SHP77 treated with DMSO at 0.1 percent for 48 hours (cell line): ENCODE data around the gene COL9A3.

Experiments
- DNase-seq: peaks from one replicate; lab custom pipeline; 2025; lab: John Stamatoyannopoulos, UW

Gene COL9A3

GRCh38 chr20:62796699-62797491 is 20.0 kb upstream of the COL9A3 start:
- no peak for DNase-seq

GRCh38 chr20:62797671-62798532 is 18.9 kb upstream of the COL9A3 start:
- DNase-seq = no peak

- no peak for DNase-seq
Measured at GRCh38 chr20:62799036-62799435, 17.8 kb upstream of the COL9A3 start.

- DNase-seq = no peak
Measured at GRCh38 chr20:62799459-62799858, 17.4 kb upstream of the COL9A3 start.

GRCh38 chr20:62799873-62800272 is 17.0 kb upstream of the COL9A3 start:
- DNase-seq = no peak

GRCh38 chr20:62800314-62801259 is 16.3 kb upstream of the COL9A3 start:
- no peak for DNase-seq

- no peak for DNase-seq
Measured at GRCh38 chr20:62801284-62802010, 15.4 kb upstream of the COL9A3 start.

GRCh38 chr20:62802026-62802712 is 14.7 kb upstream of the COL9A3 start:
- DNase-seq = no peak

GRCh38 chr20:62804021-62804626 is 12.7 kb upstream of the COL9A3 start:
- DNase-seq = no peak

- DNase-seq = no peak
Measured at GRCh38 chr20:62804627-62805154, 12.2 kb upstream of the COL9A3 start, which contains the start of gene OGFR. OGFR (plus strand) TSS chr20:62804835; CDS start chr20:62804860, 25 bp downstream.

- DNase-seq = no peak
Measured at GRCh38 chr20:62805155-62805710, 11.6 kb upstream of the COL9A3 start.

GRCh38 chr20:62805711-62806382 is 11.0 kb upstream of the COL9A3 start:
- no peak for DNase-seq

GRCh38 chr20:62806383-62807050 is 10.3 kb upstream of the COL9A3 start:
- DNase-seq = no peak

- no peak for DNase-seq
Measured at GRCh38 chr20:62807444-62808210, 9.2 kb upstream of the COL9A3 start.

- DNase-seq = peak; percentile 27
Measured at GRCh38 chr20:62808211-62808865, 8.5 kb upstream of the COL9A3 start.

GRCh38 chr20:62809530-62810428 is 7.1 kb upstream of the COL9A3 start:
- no peak for DNase-seq
